Parathyroid adenoma (tissue), 2 donors: Measurements from ENCODE around the gene TTF1.

ENCODE experiments used
- H2AFZ ChIP-seq: fragments of 300-600 bp; sonication (generic); one replicate; pipeline ENCODE4 v1.7.0; 2017; ENCODE audit warnings: antibody characterized with exemption, mild to moderate bottlenecking
- H3K27ac ChIP-seq: fragments of 300-600 bp; sonication (generic); one replicate; pipeline ENCODE4 v1.7.0; 2017
- H3K27me3 ChIP-seq: fragments of 300-600 bp; sonication (generic); one replicate; pipeline ENCODE4 v1.7.0; 2017; ENCODE audit warnings: low read length; ENCODE audit not compliant: control insufficient read depth, insufficient read depth
- H3K36me3 ChIP-seq: fragments of 300-600 bp; sonication (generic); one replicate; pipeline ENCODE4 v1.7.0; 2017; ENCODE audit warnings: low read length; ENCODE audit not compliant: control insufficient read depth, insufficient read depth
- H3K4me1 ChIP-seq: fragments of 300-600 bp; sonication (generic); one replicate; pipeline ENCODE4 v1.7.0; 2017; ENCODE audit warnings: control low read depth
- H3K4me2 ChIP-seq: fragments of 300-600 bp; sonication (generic); one replicate; pipeline ENCODE4 v1.7.0; 2017; ENCODE audit warnings: low read length
- H3K4me3 ChIP-seq: fragments of 300-600 bp; sonication (generic); one replicate; pipeline ENCODE4 v1.7.0; 2017; ENCODE audit warnings: low read depth, low read length
- H3K79me2 ChIP-seq: fragments of 300-600 bp; sonication (generic); one replicate; pipeline ENCODE4 v1.7.0; 2017; ENCODE audit warnings: control low read depth
- H3K9ac ChIP-seq: fragments of 300-600 bp; sonication (generic); one replicate; pipeline ENCODE4 v1.7.0; 2017; ENCODE audit warnings: mild to moderate bottlenecking
- H3K9me3 ChIP-seq: fragments of 300-600 bp; sonication (generic); one replicate; pipeline ENCODE4 v1.7.0; 2017; ENCODE audit warnings: low read length; ENCODE audit not compliant: control insufficient read depth
- CTCF ChIP-seq: fragments of 300-600 bp; sonication (generic); IDR thresholded peaks from one replicate; pipeline ENCODE4 v1.7.0; 2017; ENCODE audit warnings: antibody characterized with exemption, mild to moderate bottlenecking
- donor health status: primary hyperparathyroidism.

The TTF1 gene

GRCh38 chr9:132372177-132373095 lies 34.2 kb downstream of the TTF1 start:
- H3K4me3 ChIP-seq: no peak overlapping the region
- no peaks in the 10 kb centered on the region for H3K36me3 ChIP-seq
- H3K4me2 ChIP-seq: no peak overlapping the region
- peak overlapping the region; percentile 51 for H3K27ac ChIP-seq
- H3K27me3 ChIP-seq: no peaks in the 10 kb centered on the region
- no peaks in the 10 kb centered on the region for H3K9me3 ChIP-seq
- H3K9ac ChIP-seq: no peak overlapping the region
- no peak overlapping the region for H2AFZ ChIP-seq
- H3K79me2 ChIP-seq: no peaks in the 10 kb centered on the region
- no peak for TF ChIP-seq CTCF
- H3K4me1 ChIP-seq: no peaks in the 10 kb centered on the region

GRCh38 chr9:132370592-132370991 lies 36.0 kb downstream of the TTF1 start:
- Histone ChIP-seq H2AFZ (no peak overlapping the region), H3K27me3 (no peaks in the 10 kb centered on the region), H3K27ac (no peak overlapping the region), H3K4me1 (no peaks in the 10 kb centered on the region), H3K9ac (no peak overlapping the region), H3K4me2 (no peak overlapping the region), H3K9me3 (no peaks in the 10 kb centered on the region), H3K4me3 (no peak overlapping the region), H3K36me3 (no peaks in the 10 kb centered on the region), H3K79me2 (no peaks in the 10 kb centered on the region)
- no peak for TF ChIP-seq CTCF

- Histone ChIP-seq H3K4me3 (no peak overlapping the region), H3K4me1 (no peaks in the 10 kb centered on the region), H3K9ac (no peak overlapping the region), H3K9me3 (no peaks in the 10 kb centered on the region), H3K4me2 (no peak overlapping the region), H3K79me2 (no peaks in the 10 kb centered on the region), H3K27me3 (no peaks in the 10 kb centered on the region), H3K36me3 (no peaks in the 10 kb centered on the region), H3K27ac (no peak overlapping the region), H2AFZ (no peak overlapping the region)
- no peak for TF ChIP-seq CTCF
Measured at GRCh38 chr9:132369421-132369820, 37.2 kb downstream of the TTF1 start.

- Histone ChIP-seq H3K27ac (no peak overlapping the region), H3K27me3 (no peaks in the 10 kb centered on the region), H2AFZ (peak overlapping the region; percentile 50), H3K36me3 (no peaks in the 10 kb centered on the region), H3K9ac (no peak overlapping the region), H3K4me3 (no peak overlapping the region), H3K4me1 (no peaks in the 10 kb centered on the region), H3K79me2 (no peaks in the 10 kb centered on the region), H3K4me2 (no peak overlapping the region), H3K9me3 (no peaks in the 10 kb centered on the region)
- TF ChIP-seq CTCF: no peak
Measured at GRCh38 chr9:132367613-132368313, 38.9 kb downstream of the TTF1 start.
